ENCODE results near the gene TMPRSS6.

- TF ChIP-seq CTCF (IDR thresholded peaks at IDR 0.05) = no peak
- no peak for TF ChIP-seq POLR2A (IDR thresholded peaks at IDR 0.05)
Measured at GRCh38 chr22:37028692-37029674, 80.5 kb downstream of the TMPRSS6 start.

All from right lobe of liver (tissue), 4 donors.